Nephron progenitor cell (in vitro differentiated cells): ENCODE results near the gene MORN1.
A peak's percentile ranks its signal among the peaks of the same experiment; 100 is the strongest.

Source experiments
- DNase-seq: peaks from one replicate; pipeline ENCODE4 v3.0.0; 2021
- H3K27ac Mint-ChIP-seq: 2 replicates; pipeline ENCODE4 v1.8.0; 2021; ENCODE audit warnings: mild to moderate bottlenecking, moderate library complexity, mixed read lengths
- H3K27me3 Mint-ChIP-seq: 2 replicates; pipeline ENCODE4 v1.8.0; 2021; ENCODE audit warnings: mild to moderate bottlenecking, low read depth, mixed read lengths; ENCODE audit not compliant: poor library complexity
- H3K36me3 Mint-ChIP-seq: 2 replicates; pipeline ENCODE4 v1.8.0; 2021; ENCODE audit warnings: low read depth, mixed read lengths
- H3K4me1 Mint-ChIP-seq: 2 replicates; pipeline ENCODE4 v1.8.0; 2021; ENCODE audit warnings: mixed read lengths
- H3K4me3 Mint-ChIP-seq: 2 replicates; pipeline ENCODE4 v1.8.0; 2021; ENCODE audit warnings: mild to moderate bottlenecking, moderate library complexity, mixed read lengths
- H3K9me3 Mint-ChIP-seq: 2 replicates; pipeline ENCODE4 v1.8.0; 2021; ENCODE audit warnings: mild to moderate bottlenecking, moderate library complexity, mixed read lengths
- CTCF ChIP-seq: fragments of 200-600 bp; sonication (generic); IDR thresholded peaks from 2 replicates; pipeline ENCODE4 v1.5.0; 2021; ENCODE audit warnings: antibody characterized with exemption

The MORN1 gene

DNA sequence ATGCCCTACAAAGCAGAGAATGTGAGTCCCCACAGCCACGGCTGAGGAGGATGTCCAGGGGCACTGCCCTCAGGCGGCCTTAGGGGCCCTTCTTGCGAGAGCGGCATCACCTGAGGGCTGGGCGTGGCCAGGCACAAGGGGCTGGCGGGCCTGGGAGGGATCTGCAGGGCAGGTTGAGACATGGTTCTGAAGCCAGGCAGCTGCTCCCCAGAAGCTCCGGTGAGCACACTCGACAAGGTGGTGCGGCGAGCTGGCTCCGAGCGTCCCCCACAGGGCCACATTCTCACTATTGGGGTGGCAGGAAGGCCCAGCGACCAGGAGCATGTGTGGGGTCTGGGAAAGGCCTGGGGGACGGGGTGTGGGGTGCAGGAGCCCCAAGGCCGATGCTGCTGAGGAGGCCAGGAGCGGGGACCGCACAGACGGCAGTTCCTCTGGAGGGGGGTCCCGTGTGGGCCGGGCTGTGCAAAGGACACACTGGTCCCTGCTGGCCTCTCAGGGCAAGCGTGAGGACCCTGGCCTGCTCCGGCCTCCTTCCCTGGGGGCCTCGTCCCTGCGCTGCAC, 47.2 kb downstream of the MORN1 start:
- Mint-ChIP-seq H3K27ac (no peak overlapping the region), H3K4me3 (no peak overlapping the region), H3K36me3 (no peaks in the 10 kb centered on the region), H3K27me3 (peaks cover 2% of the 10 kb centered on the region), H3K9me3 (no peaks in the 10 kb centered on the region), H3K4me1 (peaks cover 32% of the 10 kb centered on the region)
- DNase-seq: peak; percentile 2
- TF ChIP-seq CTCF: no peak

- H3K4me1 Mint-ChIP-seq: peaks cover 36% of the 10 kb centered on the region
- TF ChIP-seq CTCF: no peak
- no peaks in the 10 kb centered on the region for H3K36me3 Mint-ChIP-seq
- H3K27ac Mint-ChIP-seq: no peak overlapping the region
- H3K9me3 Mint-ChIP-seq: no peaks in the 10 kb centered on the region
- H3K4me3 Mint-ChIP-seq: no peak overlapping the region
- H3K27me3 Mint-ChIP-seq: peaks cover 2% of the 10 kb centered on the region
- no peak for DNase-seq
Measured at GRCh38 chr1:2343023-2343935, 48.1 kb downstream of the MORN1 start.

- H3K36me3 Mint-ChIP-seq: no peaks in the 10 kb centered on the region
- no peak overlapping the region for H3K27ac Mint-ChIP-seq
- H3K27me3 Mint-ChIP-seq: peaks cover 7% of the 10 kb centered on the region
- H3K9me3 Mint-ChIP-seq: no peaks in the 10 kb centered on the region
- H3K4me3 Mint-ChIP-seq: no peak overlapping the region
- peaks cover 38% of the 10 kb centered on the region for H3K4me1 Mint-ChIP-seq
- no peak for DNase-seq
- no peak for TF ChIP-seq CTCF
Measured at GRCh38 chr1:2342384-2343022, 48.9 kb downstream of the MORN1 start.

- H3K27me3 Mint-ChIP-seq: peaks cover 7% of the 10 kb centered on the region
- no peak overlapping the region for H3K27ac Mint-ChIP-seq
- H3K4me1 Mint-ChIP-seq: peaks cover 40% of the 10 kb centered on the region
- H3K36me3 Mint-ChIP-seq: no peaks in the 10 kb centered on the region
- H3K9me3 Mint-ChIP-seq: no peaks in the 10 kb centered on the region
- no peak for TF ChIP-seq CTCF
- no peak overlapping the region for H3K4me3 Mint-ChIP-seq
- no peak for DNase-seq
Measured at GRCh38 chr1:2341706-2342383, 49.5 kb downstream of the MORN1 start.

- no peak overlapping the region for H3K27ac Mint-ChIP-seq
- H3K9me3 Mint-ChIP-seq: no peaks in the 10 kb centered on the region
Measured at GRCh38 chr1:2340918-2341254, 50.5 kb downstream of the MORN1 start.

More at GRCh38 chr1:2340918-2341254, 50.5 kb downstream of the MORN1 start:
- no peaks in the 10 kb centered on the region for H3K36me3 Mint-ChIP-seq
- peaks cover 43% of the 10 kb centered on the region for H3K4me1 Mint-ChIP-seq
- H3K27me3 Mint-ChIP-seq: peaks cover 7% of the 10 kb centered on the region
- H3K4me3 Mint-ChIP-seq: no peak overlapping the region
- no peak for TF ChIP-seq CTCF
- DNase-seq: no peak
